ENCODE data around the gene MAN1C1. TPM values are rescaled to one million over a fixed set of nuclear protein-coding genes. Genes with fewer than 3 reads are reported as not detected.

MAN1C1 gene
- total and polyA plus RNA-seq, 8 donors, result 2.1 to 9.2 (median 4.0) TPM

DNA sequence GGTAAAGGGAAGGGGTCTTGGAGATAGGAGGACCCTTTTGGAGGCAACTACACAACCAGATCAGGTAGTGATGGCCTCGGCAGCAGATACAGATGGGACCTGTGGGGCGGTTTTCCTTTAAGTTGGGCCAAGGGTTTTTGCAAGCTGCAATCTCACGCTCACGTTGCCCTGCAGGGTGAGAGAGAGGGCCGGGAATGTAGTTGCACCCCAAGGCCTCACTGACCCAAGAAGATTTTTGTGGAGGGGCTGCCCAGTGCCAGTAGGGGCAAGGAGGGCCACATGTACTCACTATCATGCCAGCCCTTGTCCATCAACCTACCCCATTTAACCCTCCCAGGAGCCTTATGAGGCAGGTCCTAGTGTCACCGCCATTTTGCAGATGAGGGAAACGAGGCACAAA, 125.7 kb downstream of the MAN1C1 start:
- DNase-seq (peak in 1 of 6 donors; percentile 18), ATAC-seq (no peak), FAIRE-seq (no peak)
- Histone ChIP-seq H3K9me3 (no peaks in the 10 kb centered on the region), H3K4me3 (no peak overlapping the region), H3K4me1 (peaks cover 0 to 5% (median 4%) of the 10 kb centered on the region in 3 donors), H3K36me3 (no peaks in the 10 kb centered on the region), H3K27ac (no peak overlapping the region), H3K27me3 (no peaks in the 10 kb centered on the region)
- intact Hi-C loops (cut with DNase I), result no loop called here
- TF ChIP-seq, protein P1, sequence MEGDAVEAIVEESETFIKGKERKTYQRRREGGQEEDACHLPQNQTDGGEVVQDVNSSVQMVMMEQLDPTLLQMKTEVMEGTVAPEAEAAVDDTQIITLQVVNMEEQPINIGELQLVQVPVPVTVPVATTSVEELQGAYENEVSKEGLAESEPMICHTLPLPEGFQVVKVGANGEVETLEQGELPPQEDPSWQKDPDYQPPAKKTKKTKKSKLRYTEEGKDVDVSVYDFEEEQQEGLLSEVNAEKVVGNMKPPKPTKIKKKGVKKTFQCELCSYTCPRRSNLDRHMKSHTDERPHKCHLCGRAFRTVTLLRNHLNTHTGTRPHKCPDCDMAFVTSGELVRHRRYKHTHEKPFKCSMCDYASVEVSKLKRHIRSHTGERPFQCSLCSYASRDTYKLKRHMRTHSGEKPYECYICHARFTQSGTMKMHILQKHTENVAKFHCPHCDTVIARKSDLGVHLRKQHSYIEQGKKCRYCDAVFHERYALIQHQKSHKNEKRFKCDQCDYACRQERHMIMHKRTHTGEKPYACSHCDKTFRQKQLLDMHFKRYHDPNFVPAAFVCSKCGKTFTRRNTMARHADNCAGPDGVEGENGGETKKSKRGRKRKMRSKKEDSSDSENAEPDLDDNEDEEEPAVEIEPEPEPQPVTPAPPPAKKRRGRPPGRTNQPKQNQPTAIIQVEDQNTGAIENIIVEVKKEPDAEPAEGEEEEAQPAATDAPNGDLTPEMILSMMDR (IDR thresholded peaks at IDR 0.05), result no peak
- WGBS, 2 donors, result 91 to 98% methylated on average over 7 of the region's 7 CpGs

DNA sequence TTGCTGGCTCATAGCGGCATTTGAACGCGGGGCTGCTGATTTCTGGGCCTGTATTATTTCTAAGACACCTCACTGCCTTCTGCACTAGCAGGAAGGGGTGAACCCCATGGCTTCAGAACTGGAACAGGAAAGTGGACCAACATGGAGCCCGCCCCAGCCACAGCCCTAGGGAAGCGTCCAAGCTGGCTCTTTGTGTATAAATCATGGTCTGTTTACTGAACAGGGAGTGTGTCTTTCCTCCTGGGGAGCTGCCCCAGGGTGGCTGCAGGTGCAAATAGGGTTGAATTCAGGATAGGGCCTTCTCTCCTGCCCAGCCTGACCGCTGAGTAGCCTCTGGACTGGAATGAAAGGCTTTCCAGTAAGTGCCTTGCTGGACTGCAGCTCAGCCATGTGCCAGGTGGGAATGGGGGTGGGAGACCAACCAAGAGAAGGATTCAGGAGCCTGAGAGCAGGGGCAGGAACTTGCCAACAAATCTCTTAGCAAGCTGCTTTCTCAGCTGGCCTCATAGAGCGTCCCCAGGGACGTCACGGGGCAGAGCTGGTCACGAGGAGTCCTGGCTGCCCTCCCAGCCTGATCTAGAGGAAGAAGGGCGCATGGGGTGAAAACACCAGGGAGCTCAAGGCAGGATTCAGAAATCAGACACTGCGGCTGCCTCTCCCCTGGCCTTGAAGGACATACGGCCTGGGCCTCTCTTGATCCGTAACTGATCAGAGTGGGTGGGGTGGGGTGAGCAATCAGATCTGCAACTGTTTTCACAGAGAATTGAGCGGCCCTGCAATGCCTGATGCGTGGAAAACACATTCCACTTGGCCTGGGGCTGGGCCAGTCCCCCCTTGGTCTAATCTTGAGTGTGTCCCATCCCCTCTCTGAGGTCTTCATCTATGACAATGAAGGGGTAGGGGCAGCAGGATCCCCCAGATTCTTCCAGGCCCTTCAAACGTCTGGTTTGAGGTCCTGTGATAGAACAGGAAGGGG, 126.9 kb downstream of the MAN1C1 start:
- 59 to 65% methylated on average over 17 of the region's 17 CpGs for WGBS, 2 donors
- peak; percentile 76 to 91 (median 88) for ATAC-seq
- H3K27ac ChIP-seq, result peak overlapping the region in 3 of 4 donors; percentile 46 to 63 (median 61)
- peak in 5 of 6 donors; percentile 67 to 81 (median 75) for DNase-seq
- H3K36me3 ChIP-seq, result no peaks in the 10 kb centered on the region
- H3K4me3 ChIP-seq, result no peak overlapping the region
- TF ChIP-seq, protein P1 (IDR thresholded peaks at IDR 0.05), result no peak
- H3K4me1 ChIP-seq, result peaks cover 0 to 5% (median 4%) of the 10 kb centered on the region in 3 donors
- intact Hi-C loops (cut with DNase I), result no loop called here
- FAIRE-seq, result no peak
- H3K27me3 ChIP-seq, result no peaks in the 10 kb centered on the region
- no peaks in the 10 kb centered on the region for H3K9me3 ChIP-seq

DNA sequence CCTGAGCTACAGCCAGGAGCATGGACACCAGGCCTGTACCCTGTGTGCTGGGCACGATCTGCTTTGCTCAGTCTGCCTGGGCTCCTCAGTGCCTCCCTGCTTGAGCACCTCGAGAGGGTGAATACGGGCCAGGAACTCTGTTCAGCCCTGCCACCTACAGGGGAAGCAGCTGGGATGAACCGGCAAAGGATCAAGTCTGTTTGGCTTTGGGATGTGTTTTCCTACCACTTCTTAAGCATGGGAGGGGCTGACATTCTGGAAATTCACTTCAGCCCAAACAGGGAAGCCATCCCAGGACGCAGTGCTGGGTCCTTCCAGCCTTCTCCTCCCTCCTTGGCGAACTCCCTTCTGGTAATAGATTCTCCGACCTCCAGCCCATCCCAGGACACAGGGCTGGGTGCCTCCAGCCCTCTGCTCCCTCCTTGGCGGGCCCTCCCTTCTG, 127.6 kb downstream of the MAN1C1 start:
- FAIRE-seq, result no peak
- DNase-seq, result peak in 5 of 6 donors; percentile 25 to 49 (median 47)
- Histone ChIP-seq H3K4me3 (no peak overlapping the region), H3K27me3 (no peaks in the 10 kb centered on the region), H3K27ac (peak overlapping the region in 3 of 4 donors; percentile 46 to 63 (median 61)), H3K4me1 (peaks cover 0 to 5% (median 4%) of the 10 kb centered on the region in 3 donors), H3K9me3 (no peaks in the 10 kb centered on the region), H3K36me3 (no peaks in the 10 kb centered on the region)
- TF ChIP-seq, protein P1 (IDR thresholded peaks at IDR 0.05), result no peak
- WGBS, 2 donors, result 45 to 46% methylated on average over 8 of the region's 8 CpGs
- intact Hi-C loops (cut with DNase I), result no loop called here
- peak; percentile 55 to 89 (median 84) for ATAC-seq

DNA sequence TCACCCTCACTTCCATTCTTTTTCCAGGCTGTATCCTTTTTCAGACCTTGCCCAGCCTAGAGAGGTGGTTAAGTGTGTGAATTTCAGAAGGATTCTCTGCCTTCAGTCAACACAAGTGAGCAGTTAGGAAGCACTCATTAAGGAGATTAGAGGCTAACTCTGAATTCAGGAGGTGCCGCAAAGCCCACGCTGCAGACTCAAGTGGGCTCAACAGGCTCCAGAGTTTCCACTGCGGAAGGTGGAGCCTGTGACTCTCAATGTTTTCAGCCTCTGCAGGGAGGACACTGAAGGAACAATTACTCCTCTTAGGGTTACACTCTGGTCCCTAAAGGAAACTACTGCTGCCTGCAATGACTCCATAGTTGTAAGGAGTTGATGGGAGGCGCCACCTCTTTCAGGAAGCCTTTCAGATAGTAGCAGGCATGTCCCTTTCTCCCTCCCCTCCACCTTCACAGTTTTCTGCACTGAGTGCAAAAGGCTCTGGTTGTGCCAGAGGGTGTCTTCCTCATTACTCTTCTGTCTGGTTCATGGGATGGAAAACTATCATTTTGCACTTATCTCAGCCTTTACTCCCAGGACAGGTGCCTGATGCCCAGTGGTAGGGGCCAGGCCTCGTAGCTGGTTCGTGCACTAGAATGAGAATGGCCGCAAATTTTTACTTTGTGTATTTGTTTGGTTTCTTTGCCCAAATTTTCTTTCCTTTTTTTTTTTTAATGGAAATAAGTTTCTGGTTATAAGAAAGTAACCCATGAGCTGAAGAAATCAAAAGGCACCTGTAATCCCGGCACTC, 128.2 kb downstream of the MAN1C1 start:
- FAIRE-seq, result no peak
- H3K4me1 ChIP-seq, result peaks cover 0 to 5% (median 4%) of the 10 kb centered on the region in 3 donors

More for the DNA sequence above, 128.2 kb downstream of the MAN1C1 start:
- no peak for ATAC-seq
- no peaks in the 10 kb centered on the region for H3K9me3 ChIP-seq
- intact Hi-C loops (cut with DNase I), result no loop called here
- H3K27ac ChIP-seq, result peak overlapping the region in 1 of 4 donors; percentile 63
- no peaks in the 10 kb centered on the region for H3K27me3 ChIP-seq
- no peaks in the 10 kb centered on the region for H3K36me3 ChIP-seq
- TF ChIP-seq, protein P1 (IDR thresholded peaks at IDR 0.05), result no peak
- DNase-seq, result peak in 1 of 6 donors; percentile 6
- 93 to 97% methylated on average over 8 of the region's 8 CpGs for WGBS, 2 donors
- no peak overlapping the region for H3K4me3 ChIP-seq

Measured in pancreas (tissue), 10 donors.